Stimulated activated CD4-positive, alpha-beta T cell treated with anti-CD3 and anti-CD28 coated beads, TNF-alpha, amount 100 ng/mL, for 4 hours (primary cell): Measurements from ENCODE around the gene UTF1.
"Not testable (repeated sequence)": the region's sequence is repeated elsewhere in the genome, so short reads cannot be mapped to it uniquely, and the experiment has no call there.

Experiments used
- DNase-seq, 3 experiments: peaks; one replicate each; pipeline ENCODE4 v3.0.0-alpha.2; 2020; ENCODE audit warnings: low read depth in 3 of 3

UTF1 gene

GRCh38 chr10:133209641-133210040 lies 20.4 kb upstream of the UTF1 start:
- DNase-seq: no peak

DNA sequence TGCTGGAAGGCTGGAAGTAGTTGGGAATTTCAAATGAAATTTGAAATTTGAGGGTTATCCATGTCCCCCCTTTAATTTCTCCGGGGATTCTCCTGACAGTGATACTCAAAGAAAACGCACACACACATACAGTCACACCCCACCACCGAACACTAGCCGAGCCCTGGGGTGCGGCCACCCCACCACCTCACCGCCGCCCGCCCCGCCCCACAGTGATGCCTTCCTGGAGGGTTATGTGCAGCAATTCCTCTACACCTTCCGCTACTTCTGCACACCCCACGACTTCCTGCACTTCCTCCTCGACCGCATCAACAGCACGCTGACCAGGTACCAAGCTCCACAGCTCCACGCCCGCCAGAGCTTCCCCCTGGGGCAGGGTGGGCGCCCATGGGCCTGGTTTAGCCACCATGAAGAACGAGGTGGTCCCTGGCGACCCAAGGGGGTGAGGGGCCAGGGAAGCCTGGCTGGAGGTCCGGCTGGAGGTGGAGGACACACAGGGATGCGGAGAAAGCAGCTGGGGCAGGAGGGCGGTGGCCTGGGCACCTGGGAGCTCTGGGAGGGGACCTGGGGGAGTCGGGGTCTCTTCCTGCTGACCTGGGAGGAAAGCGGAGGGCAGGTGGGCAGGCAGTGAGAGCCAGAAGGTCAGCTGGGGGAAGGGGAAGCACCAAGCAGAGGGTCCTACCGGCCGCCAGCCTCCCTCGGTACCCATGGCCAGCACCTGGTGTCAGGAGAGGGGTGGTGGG lies 19.4 kb upstream of the UTF1 start:
- no peak for DNase-seq

- DNase-seq: no peak
These were observed 18.7 kb upstream of the UTF1 start for GRCh38 chr10:133211141-133211830.

DNA sequence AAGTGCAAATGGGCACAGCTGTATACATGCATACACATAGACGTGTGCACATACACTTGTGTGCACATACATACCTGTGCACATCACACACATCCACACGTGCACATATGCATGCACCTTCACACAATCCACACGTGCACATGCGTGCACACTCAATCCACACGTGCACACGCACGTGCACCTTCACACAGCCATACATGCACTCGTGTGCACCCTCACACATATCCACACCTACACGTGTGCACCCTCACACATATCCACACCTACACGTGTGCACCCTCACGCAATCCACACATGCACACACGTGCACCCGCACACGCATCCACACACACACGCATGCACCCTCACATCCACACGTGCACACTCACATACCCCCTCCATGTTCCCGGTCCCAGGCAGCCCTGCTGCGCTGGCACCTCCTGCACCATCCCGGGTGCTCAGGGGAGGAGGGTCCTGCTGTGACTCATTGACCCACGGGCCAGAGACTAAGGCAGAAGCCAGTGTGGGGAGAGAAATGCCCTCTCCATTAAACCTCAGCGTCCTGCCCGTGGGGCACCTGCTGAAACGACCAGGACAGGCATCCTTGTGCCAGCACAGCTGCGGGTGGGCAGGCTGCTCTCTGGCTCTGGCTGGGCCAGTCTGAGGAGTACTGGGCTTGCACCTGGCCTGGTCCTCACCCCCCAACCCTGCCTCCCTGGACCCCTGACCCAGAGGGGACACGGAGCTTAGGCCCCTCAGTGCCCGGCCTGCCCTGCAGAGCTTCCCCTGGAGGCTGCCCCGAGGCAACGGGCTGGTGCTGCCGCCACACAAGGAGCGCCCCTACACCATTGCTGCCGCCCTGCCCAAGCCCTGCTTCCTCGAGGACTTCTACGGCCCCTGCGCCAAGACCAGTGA lies 17.8 kb upstream of the UTF1 start:
- no peak for DNase-seq

DNA sequence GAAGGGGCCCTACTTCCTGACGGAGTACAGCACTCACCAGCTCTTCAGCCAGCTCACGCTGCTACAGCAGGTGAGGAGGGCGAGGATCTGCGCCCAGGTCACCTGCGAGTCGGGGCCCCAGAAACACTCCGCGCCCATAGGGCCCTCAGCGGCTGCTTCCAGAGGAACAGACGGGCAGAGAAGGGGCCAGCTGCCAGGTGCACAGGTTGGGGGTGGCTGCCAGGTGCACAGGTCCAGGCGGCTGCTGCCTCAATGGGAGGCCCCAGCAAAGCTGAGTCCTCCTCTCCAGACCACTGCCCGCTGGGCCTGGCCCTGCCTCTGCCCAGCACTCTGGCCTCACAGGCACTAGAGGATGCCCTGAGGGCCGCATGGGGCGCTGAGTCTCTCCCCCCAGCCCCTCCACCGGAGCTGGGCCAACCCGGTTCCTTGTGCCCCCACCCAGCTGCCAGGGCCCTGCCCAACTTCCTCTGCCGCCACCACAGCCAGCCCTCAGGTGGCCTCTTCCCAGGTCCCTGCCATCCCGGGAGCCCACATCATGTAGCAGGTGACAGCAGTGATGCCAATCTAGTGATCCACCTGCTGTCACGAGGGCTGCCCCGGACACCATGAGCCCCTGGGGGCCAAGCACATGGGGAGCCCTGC lies 17.0 kb upstream of the UTF1 start:
- DNase-seq: no peak

GRCh38 chr10:133213641-133214467 lies 16.2 kb upstream of the UTF1 start:
- DNase-seq: no peak

- no peak for DNase-seq
These were observed 15.3 kb upstream of the UTF1 start for GRCh38 chr10:133214468-133215410.

- DNase-seq: no peak
These were observed 14.4 kb upstream of the UTF1 start for GRCh38 chr10:133215586-133215985.

DNA sequence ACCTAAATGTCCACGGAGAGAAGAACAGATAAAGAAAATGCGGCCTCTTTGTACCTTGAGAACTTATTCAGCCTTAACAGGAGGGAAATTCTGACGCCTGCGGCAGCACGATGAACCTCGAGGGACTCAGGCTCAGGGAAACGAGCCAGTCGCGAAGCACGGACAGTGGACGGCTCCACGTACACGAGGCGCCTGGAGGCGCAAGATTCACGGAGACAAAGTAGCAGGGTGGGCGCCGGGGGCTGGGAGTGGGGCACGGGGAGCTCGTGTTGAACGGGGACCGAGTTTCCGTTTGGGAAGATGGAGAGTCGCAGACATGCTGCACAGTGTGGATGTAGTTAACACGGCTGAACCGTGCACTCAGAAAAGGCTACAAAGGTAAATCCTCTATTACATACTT lies 13.2 kb upstream of the UTF1 start:
- DNase-seq: no peak

DNA sequence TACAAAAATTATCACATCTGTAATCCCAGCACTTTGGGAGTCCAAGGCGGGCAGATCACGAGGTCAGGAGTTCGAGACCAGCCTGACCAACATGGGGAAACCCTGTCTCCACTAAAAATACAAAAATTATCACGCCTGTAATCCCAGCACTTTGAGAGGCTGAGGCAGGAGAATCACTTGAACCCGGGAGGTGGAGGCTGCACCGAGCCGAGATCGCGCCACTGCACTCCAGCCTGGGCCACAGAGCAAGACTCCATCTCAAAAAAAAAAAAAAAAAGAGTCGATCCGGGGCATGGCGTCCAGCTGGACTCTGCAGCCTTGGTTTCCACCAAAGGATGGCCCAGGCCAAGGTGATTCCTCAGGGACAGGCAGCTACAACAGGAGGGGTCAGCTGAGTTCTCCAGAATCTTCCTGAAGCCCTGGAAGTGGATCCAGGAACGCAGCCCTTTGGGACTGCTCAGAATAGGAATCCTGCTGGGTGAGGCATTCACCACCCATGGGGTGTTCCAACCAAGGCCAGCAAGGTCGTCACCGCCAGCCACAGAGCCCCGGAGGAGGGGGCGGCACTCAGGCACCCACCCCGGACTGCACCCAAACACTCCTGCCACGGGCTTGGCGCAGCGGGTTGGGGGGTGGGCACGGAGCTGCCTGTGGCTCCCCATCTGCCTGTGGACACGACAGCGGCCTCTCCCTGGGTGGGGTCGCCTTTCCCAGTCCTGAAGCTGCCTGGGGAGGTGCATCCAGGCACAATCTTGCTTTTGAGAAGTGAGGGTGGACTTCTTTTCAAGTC lies 12.0 kb upstream of the UTF1 start:
- no peak for DNase-seq

GRCh38 chr10:133218891-133219290 lies 11.1 kb upstream of the UTF1 start:
- DNase-seq: no peak

- no peak for DNase-seq
These were observed 10.2 kb upstream of the UTF1 start for GRCh38 chr10:133219782-133220181.

DNA sequence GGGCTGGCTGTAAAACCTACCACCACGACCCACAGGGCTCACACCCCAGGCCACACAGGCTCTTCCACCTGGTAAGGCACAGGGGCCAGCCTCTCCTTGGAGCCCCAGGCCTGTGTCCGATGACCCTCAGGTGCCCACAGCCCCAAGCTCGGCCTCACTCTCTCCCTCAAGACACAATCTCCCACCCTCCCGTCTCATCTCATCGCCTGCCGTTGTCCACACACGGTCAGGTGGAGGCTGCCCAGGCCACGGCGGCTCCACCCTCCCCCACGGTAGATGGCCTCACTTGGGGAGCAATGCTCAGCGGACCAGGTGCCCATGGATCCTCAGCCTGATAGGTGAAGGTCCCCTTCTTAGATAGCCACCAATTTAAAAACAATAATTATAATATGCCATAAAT lies 8.7 kb upstream of the UTF1 start:
- no peak for DNase-seq

DNA sequence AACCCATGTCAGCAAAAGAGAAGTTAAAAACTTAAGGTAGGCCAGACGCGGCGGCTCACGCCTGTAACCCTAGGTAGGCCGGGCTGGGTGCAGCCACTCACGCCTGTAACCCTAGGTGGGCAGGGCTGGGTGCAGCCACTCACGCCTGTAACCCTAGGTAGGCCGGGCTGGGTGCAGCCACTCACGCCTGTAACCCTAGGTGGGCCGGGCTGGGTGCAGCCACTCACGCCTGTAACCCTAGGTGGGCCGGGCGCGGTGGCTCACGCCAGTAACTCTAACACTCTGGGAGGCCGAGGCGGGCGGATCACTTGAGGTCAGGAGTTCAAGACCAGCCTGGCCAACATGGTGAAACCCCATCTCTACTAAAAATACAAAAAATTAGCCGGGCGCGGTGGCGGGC lies 8.3 kb upstream of the UTF1 start:
- DNase-seq: not testable (repeated sequence)

DNA sequence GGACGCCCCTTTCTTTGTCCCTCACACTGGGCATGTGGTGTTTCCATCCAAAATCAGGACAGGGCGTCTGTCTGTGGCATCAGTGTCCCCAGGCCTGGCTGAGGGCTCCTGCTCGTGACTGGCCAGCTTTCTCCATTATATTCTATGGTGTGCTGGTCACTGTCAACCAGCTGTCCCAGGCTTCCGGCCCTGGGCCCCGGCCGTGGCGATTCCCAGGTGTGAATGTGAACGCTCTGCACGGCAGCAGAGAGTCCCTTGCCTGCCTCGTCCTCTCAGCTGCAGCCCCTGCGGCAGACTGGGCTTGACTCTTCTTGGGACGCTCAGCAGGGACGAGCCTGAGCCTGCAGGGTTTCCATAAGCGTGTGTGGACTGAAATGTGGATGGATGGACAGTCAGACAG lies 5.9 kb upstream of the UTF1 start:
- no peak for DNase-seq

- DNase-seq: no peak
These were observed 5.2 kb upstream of the UTF1 start for GRCh38 chr10:133224756-133225372.

DNA sequence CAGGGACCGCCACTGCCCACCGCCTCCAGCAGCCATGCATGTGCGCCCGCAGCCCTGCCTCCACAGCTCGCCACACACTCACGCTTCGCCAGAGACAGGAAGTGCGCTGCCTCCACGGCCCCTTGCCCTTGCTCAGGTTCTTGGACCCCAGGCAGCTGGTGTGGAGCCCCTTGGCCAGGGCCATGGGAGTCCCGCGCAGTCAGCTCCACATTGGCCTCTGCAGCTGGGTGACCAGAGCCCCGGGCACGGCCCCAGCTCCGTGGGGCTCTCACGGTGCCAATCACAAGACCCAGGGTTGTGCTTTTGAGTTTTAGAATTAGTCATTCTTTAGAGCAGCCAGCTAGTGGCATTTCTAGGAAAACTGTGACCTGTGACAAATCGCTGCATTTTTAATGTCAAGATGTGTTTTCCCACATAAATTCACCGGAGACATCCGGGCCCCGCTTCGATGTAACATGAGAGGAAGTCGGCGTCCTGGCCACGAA lies 4.3 kb upstream of the UTF1 start:
- DNase-seq: no peak

DNA sequence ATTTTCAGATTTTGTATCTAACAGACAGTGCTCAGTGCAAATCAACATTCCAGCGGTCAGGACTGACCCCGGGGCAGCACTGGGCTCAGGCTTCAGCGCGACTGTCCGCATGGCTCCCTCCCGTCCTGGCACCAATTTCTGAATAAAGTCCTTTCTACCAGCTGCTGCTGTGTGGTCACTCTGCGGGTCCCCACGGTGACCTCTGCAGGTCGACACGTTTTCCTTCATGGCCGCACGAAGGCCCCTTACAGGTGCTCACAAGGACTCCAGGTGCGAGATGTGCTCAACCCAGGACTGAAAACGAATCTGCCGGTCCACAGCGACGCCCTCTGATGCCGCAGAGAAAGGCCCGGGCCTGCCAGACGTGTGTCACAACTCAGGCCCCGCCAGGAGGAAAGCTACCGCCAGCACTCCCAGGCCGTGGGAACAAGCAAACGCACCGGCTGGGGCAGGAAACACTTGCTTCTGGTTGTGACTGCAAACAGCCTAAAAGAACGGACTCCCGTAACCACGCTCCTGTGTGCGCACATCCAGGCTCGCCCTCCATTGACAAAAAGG lies 3.7 kb upstream of the UTF1 start:
- DNase-seq: no peak
